Transverse colon (tissue), 4 donors: ENCODE measurements around the gene CACNA1C. TPM values are rescaled to one million over a fixed set of nuclear protein-coding genes. Genes with fewer than 3 reads are reported as not detected.

Experiments used
- DNase-seq: peaks from one replicate; pipeline ENCODE4 v3.0.0-alpha.2; 2019
- H3K27ac ChIP-seq, 4 donors: fragments of 200-600 bp; sonication (generic); 2 replicates each; pipeline ENCODE4 v1.5.1; 2016 to 2018; ENCODE audit warnings: inconsistent platforms in 4 of 4
- H3K27me3 ChIP-seq: fragments of 200-600 bp; sonication (generic); 2 replicates; pipeline ENCODE4 v1.5.1; 2017; ENCODE audit warnings: inconsistent platforms
- H3K36me3 ChIP-seq, 4 donors: fragments of 200-600 bp; sonication (generic); 2 replicates each; pipeline ENCODE4 v1.5.1; 2017 to 2019; ENCODE audit warnings: inconsistent platforms in 4 of 4
- H3K4me1 ChIP-seq, 4 donors: fragments of 200-600 bp; sonication (generic); 2 replicates each; pipeline ENCODE4 v1.5.1; 2017 to 2020; ENCODE audit warnings: inconsistent platforms in 4 of 4
- H3K4me3 ChIP-seq, 4 donors: fragments of 200-600 bp; sonication (generic); 1 replicate in 1 of 4; 2 replicates in 3 of 4; pipeline versions ENCODE4 v1.5.1 to v1.6.1; 2017 to 2019; ENCODE audit warnings: inconsistent platforms in 4 of 4
- H3K9me3 ChIP-seq, 2 donors: fragments of 200-600 bp; sonication (generic); 2 replicates each; pipeline ENCODE4 v1.5.1; 2017 to 2019; ENCODE audit warnings: inconsistent platforms in 2 of 2
- EP300 ChIP-seq: sonication (generic); formaldehyde crosslinking; IDR thresholded peaks from one replicate; pipeline ENCODE4 v1.6.1; 2017; ENCODE audit warnings: antibody characterized with exemption, low read depth
- POLR2A ChIP-seq: fragments of 450-650 bp; IDR thresholded peaks from one replicate; pipeline ENCODE4 v1.6.1; 2016; ENCODE audit warnings: antibody characterized with exemption, mild to moderate bottlenecking, moderate library complexity
- POLR2AphosphoS5 ChIP-seq, 3 donors: sonication (generic); formaldehyde crosslinking; IDR thresholded peaks; one replicate each; pipeline ENCODE4 v1.6.1; 2016; ENCODE audit warnings: antibody characterized with exemption in 3 of 3
- WGBS, 2 donors: methylation state at CpG; one replicate each; pipeline ENCODE4 v1.1.5; 2018; ENCODE audit warnings: low coverage in 1 of 2; 5-methylcytosine and 5-hydroxymethylcytosine counted together
- in situ Hi-C, 4 donors: fragments of 200-750 bp; cut with MboI; loops; one replicate each; pipeline versions ENCODE4 v1.15.0 to v1.15.1; 2017; ENCODE audit warnings: low sequenced_read_pairs in 3 of 4, low pct_ligation_motif_present in 1 of 4, low pct_unique_long_range_greater_than_20kb in 1 of 4
- intact Hi-C: fragments of 100-400 bp; cut with DNase I; formaldehyde crosslinking; loops from one replicate; pipeline ENCODE4 v1.15.1; 2023; ENCODE audit warnings: low total_unique reads
- total RNA-seq, 4 donors: library from RNA; depleted of rRNA; stranded (reverse); fragments of >200 nt; gene quantifications; one replicate each; pipeline ENCODE4 v1.1.0, GENCODE V29; 2016
- TF ChIP-seq, protein P1 (sequence below), 5 experiments: fragments of 200-600 bp in 3 of 5; fragments of 450-650 bp in 2 of 5; sonication (generic) in 3 of 5; IDR thresholded peaks; 1 replicate in 2 of 5; 2 replicates in 3 of 5; pipeline ENCODE4 v1.5.1; 2016 to 2017; ENCODE audit warnings: antibody characterized with exemption in 5 of 5, inconsistent platforms in 3 of 5, mild to moderate bottlenecking in 2 of 5, moderate library complexity in 1 of 5

CACNA1C gene
- total RNA-seq, 4 donors from 2014 or later = 18.8 to 35.2 (median 24.8) TPM

DNA sequence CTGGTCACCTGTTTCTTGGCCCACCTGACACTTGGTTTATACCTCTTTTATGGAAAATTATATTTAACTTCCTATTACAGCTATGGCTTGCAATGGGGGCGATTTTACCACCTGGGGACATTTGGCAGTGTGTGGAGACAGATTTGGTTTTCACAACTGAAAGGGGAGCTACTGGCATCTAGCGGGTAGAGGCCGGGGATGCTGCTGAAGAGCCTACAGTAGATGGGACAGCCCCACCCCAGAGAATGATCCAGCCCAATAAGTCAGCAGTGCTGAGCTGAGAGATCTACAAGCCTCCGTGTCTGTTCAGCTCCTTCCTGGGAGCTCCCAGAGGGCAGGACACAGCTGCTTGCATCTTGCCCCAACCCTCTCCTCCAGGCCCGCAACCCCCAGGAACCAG is 302.8 kb downstream of the CACNA1C start:
- 76 to 100% methylated on average over 1 to 5 of the region's 5 CpGs for WGBS, 2 donors
- intact Hi-C loops (no loop called here), in situ Hi-C loops (no loop called here)
- no peak for TF ChIP-seq POLR2A
- no peak for TF ChIP-seq POLR2AphosphoS5 (IDR thresholded peaks at IDR 0.05)
- TF ChIP-seq, protein P1, sequence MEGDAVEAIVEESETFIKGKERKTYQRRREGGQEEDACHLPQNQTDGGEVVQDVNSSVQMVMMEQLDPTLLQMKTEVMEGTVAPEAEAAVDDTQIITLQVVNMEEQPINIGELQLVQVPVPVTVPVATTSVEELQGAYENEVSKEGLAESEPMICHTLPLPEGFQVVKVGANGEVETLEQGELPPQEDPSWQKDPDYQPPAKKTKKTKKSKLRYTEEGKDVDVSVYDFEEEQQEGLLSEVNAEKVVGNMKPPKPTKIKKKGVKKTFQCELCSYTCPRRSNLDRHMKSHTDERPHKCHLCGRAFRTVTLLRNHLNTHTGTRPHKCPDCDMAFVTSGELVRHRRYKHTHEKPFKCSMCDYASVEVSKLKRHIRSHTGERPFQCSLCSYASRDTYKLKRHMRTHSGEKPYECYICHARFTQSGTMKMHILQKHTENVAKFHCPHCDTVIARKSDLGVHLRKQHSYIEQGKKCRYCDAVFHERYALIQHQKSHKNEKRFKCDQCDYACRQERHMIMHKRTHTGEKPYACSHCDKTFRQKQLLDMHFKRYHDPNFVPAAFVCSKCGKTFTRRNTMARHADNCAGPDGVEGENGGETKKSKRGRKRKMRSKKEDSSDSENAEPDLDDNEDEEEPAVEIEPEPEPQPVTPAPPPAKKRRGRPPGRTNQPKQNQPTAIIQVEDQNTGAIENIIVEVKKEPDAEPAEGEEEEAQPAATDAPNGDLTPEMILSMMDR (IDR thresholded peaks at IDR 0.05) = no peak
- no peak for TF ChIP-seq EP300
- no peak overlapping the region for H3K27ac ChIP-seq
- H3K4me1 ChIP-seq = peaks cover 11 to 19% (median 16%) of the 10 kb centered on the region in 4 donors
- no peaks in the 10 kb centered on the region for H3K9me3 ChIP-seq
- H3K4me3 ChIP-seq = no peak overlapping the region
- no peaks in the 10 kb centered on the region for H3K36me3 ChIP-seq
- no peaks in the 10 kb centered on the region for H3K27me3 ChIP-seq
- no peak for DNase-seq

DNA sequence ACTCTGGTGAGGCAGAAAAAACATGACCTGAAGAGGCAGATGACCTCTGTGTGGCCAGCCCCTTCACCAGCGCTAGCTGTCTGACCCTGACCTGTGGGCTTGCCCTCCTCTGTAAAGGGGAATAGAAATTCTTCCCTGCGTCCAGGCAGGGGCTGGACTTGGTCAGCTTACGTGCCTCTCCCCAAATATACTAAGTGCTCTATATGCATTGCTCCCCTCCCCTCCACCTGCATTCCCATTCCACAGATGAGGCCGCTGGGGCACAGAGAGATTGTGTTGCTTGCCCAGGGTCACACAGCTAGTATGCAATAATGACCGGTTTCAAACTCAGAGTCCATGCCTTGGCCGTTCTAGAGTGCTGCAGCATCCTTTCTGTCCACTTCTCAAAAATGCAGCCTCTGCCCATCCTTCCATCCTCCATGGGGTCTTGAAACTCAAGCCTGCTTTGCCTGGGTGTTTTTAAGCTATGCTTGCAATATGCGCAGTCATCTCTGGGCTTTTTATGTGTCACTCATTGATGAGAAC is 303.9 kb downstream of the CACNA1C start:
- intact Hi-C loops (no loop called here), in situ Hi-C loops (no loop called here)
- no peaks in the 10 kb centered on the region for H3K36me3 ChIP-seq
- 89 to 94% methylated on average over 3 to 7 of the region's 7 CpGs for WGBS, 2 donors
- no peaks in the 10 kb centered on the region for H3K9me3 ChIP-seq
- H3K4me1 ChIP-seq = peaks cover 11 to 19% (median 16%) of the 10 kb centered on the region in 4 donors
- TF ChIP-seq POLR2AphosphoS5 (IDR thresholded peaks at IDR 0.05) (no peak), POLR2A (no peak), EP300 (no peak)
- TF ChIP-seq, protein P1 (IDR thresholded peaks at IDR 0.05) = no peak
- H3K27me3 ChIP-seq = no peaks in the 10 kb centered on the region
- peak overlapping the region in 2 of 4 donors; percentile 4 to 64 for H3K27ac ChIP-seq
- H3K4me3 ChIP-seq = no peak overlapping the region
- DNase-seq = no peak

DNA sequence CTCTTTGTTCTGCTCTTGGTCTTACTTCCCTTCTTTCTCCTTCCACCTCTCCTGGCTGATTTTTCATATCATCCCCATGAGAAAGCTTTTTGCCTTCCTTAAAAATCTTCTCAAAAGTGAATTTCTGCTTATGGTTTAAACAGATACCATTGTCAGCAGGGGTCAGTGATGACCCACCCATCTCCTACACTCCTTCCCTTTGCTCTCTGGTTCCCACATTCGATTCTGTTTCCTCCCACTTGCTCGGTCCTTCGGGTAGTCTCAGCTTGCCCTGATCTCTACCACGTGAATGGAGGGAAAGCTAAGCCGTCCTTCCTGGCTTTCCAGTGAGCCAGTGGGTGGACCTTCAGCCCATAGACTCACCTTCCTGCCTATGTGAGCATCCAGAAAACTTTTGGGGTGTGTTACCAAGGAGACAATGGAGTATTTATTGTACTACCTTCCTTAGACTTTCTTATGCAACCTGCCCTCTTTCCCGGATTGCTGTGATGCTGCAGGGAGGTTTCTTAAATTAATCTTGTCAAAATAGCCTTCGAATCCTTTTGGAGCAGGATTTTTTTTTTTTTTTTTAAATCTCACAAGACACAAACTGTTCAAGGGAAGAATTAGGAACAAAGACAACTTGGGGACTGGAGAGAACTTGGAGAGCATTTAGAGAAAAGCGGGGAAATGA is 306.3 kb downstream of the CACNA1C start:
- H3K4me3 ChIP-seq = no peak overlapping the region
- WGBS, 2 donors = 62 to 70% methylated on average over 8 of the region's 8 CpGs
- intact Hi-C loops = no loop called here

More for the DNA sequence above, 306.3 kb downstream of the CACNA1C start:
- peak overlapping the region; percentile 41 to 70 (median 66) for H3K27ac ChIP-seq
- peaks cover 7 to 24% (median 17%) of the 10 kb centered on the region in 4 donors for H3K4me1 ChIP-seq
- no peaks in the 10 kb centered on the region for H3K9me3 ChIP-seq
- no peak for TF ChIP-seq POLR2A
- no peak for TF ChIP-seq EP300
- no peak for TF ChIP-seq POLR2AphosphoS5 (IDR thresholded peaks at IDR 0.05)
- TF ChIP-seq, protein P1 (IDR thresholded peaks at IDR 0.05) = no peak
- no peak for DNase-seq
- no peaks in the 10 kb centered on the region for H3K36me3 ChIP-seq
- no peaks in the 10 kb centered on the region for H3K27me3 ChIP-seq
- in situ Hi-C loops = no loop called here
